HG02981 (cell line): ENCODE data around the gene LHFPL5.

Experiments
- ATAC-seq: cut with Tn5 transposase; IDR thresholded peaks from one replicate; pipeline ENCODE4 v1.9.1; 2021; ENCODE audit warnings: mild to moderate bottlenecking, moderate library complexity; ENCODE audit not compliant: unreplicated experiment

LHFPL5 gene

GRCh38 chr6:35850208-35850607 lies 45.1 kb downstream of the LHFPL5 start:
- ATAC-seq = no peak

GRCh38 chr6:35852994-35853393 lies 47.8 kb downstream of the LHFPL5 start:
- ATAC-seq = no peak

- no peak for ATAC-seq
Observed at GRCh38 chr6:35856250-35856649, 51.1 kb downstream of the LHFPL5 start.

GRCh38 chr6:35857853-35858252 lies 52.7 kb downstream of the LHFPL5 start:
- ATAC-seq = no peak

- no peak for ATAC-seq
Observed at GRCh38 chr6:35859367-35859766, 54.2 kb downstream of the LHFPL5 start.
